PC-3 (cell line): ENCODE data around the gene GJD3. TPM values are rescaled to one million over a fixed set of nuclear protein-coding genes. Genes with fewer than 3 reads are reported as not detected.

Experiments used
- ATAC-seq: fragments of 200-7000 bp; cut with Tn5 transposase; 2 replicates; pipeline ENCODE4 v1.9.1; 2020; ENCODE audit warnings: mild to moderate bottlenecking, moderate library complexity
- BruUV-seq: library from RNA; stranded (reverse); fragments of 400-500 nt; replicated peaks from 2 replicates; lab custom pipeline; 2021; lab: Mats Ljungman, UMichigan
- CTCF ChIA-PET: fragments of 300-600 bp; sonication (Branson Sonifier 250); formaldehyde crosslinking; loops from one replicate; lab custom pipeline; 2022; ENCODE audit warnings: antibody characterized with exemption; lab: Charles Lee
- POLR2A ChIA-PET: fragments of 300-600 bp; sonication (Branson Sonifier 250); formaldehyde crosslinking; loops from one replicate; lab custom pipeline; 2022; ENCODE audit warnings: antibody characterized with exemption; ENCODE audit not compliant: unreplicated experiment; lab: Charles Lee
- DNase-seq: peaks from one replicate; pipeline ENCODE4 v3.0.0-alpha.2; 2015
- H2AFZ ChIP-seq: fragments of 300-600 bp; sonication (generic); 2 replicates; pipeline ENCODE4 v1.6.0; 2016; ENCODE audit warnings: antibody characterized with exemption, low read length
- H3F3A ChIP-seq: fragments of 300-600 bp; sonication (generic); one replicate; pipeline ENCODE4 v1.6.0; 2017; ENCODE audit warnings: antibody characterized with exemption, low read length, control low read depth, mild to moderate bottlenecking; ENCODE audit not compliant: unreplicated experiment
- H3K27ac ChIP-seq: fragments of 300-600 bp; sonication (generic); 2 replicates; pipeline ENCODE4 v1.5.1; 2016; ENCODE audit warnings: mild to moderate bottlenecking, low read length
- H3K27me3 ChIP-seq: fragments of 300-600 bp; sonication (generic); 2 replicates; pipeline ENCODE4 v1.6.1; 2016; ENCODE audit warnings: low read length, mixed read lengths
- H3K36me3 ChIP-seq: fragments of 300-600 bp; sonication (generic); 2 replicates; pipeline ENCODE4 v1.6.1; 2016; ENCODE audit warnings: low read depth, mixed run types, low read length, mixed read lengths
- H3K4me1 ChIP-seq: fragments of 300-600 bp; sonication (generic); 2 replicates; pipeline ENCODE4 v1.5.1; 2016; ENCODE audit warnings: low read length; ENCODE audit not compliant: insufficient read depth
- H3K4me2 ChIP-seq: fragments of 300-600 bp; sonication (generic); 2 replicates; pipeline ENCODE4 v1.6.0; 2016; ENCODE audit warnings: low read length
- H3K4me3 ChIP-seq: fragments of 300-600 bp; sonication (generic); 2 replicates; pipeline ENCODE4 v1.5.1; 2016; ENCODE audit warnings: mild to moderate bottlenecking, low read length, mixed read lengths
- H3K79me2 ChIP-seq: fragments of 300-600 bp; sonication (generic); 2 replicates; pipeline ENCODE4 v1.6.1; 2017; ENCODE audit warnings: low read length, mixed read lengths
- H3K9ac ChIP-seq: fragments of 300-600 bp; sonication (generic); 2 replicates; pipeline ENCODE4 v1.6.0; 2016; ENCODE audit warnings: mild to moderate bottlenecking, low read length
- H3K9me2 ChIP-seq: fragments of 300-600 bp; sonication (generic); replicated peaks from 2 replicates; pipeline ENCODE4 v1.6.1; 2016; ENCODE audit warnings: mixed run types, low read length, mixed read lengths
- H3K9me3 ChIP-seq: fragments of 300-600 bp; sonication (generic); 2 replicates; pipeline ENCODE4 v1.6.1; 2016; ENCODE audit warnings: low read length, mixed read lengths
- H4K20me1 ChIP-seq: fragments of 300-600 bp; sonication (generic); 2 replicates; pipeline ENCODE4 v1.6.1; 2016; ENCODE audit warnings: low read length, mixed read lengths
- CTCF ChIP-seq: fragments of 300-600 bp; sonication (generic); conservative IDR thresholded peaks from 2 replicates; pipeline ENCODE4 v1.5.1; 2017; ENCODE audit warnings: antibody characterized with exemption, low read depth, mild to moderate bottlenecking, low read length
- EZH2 ChIP-seq: fragments of 300-600 bp; sonication (generic); IDR thresholded peaks from one replicate; pipeline ENCODE4 v1.6.1; 2017; ENCODE audit warnings: antibody characterized with exemption, mild to moderate bottlenecking, low read length; ENCODE audit not compliant: unreplicated experiment
- EZH2phosphoT487 ChIP-seq: fragments of 300-600 bp; sonication (generic); IDR thresholded peaks from 2 replicates; pipeline ENCODE4 v1.6.1; 2018; ENCODE audit warnings: mild to moderate bottlenecking, antibody characterized with exemption, low read length, borderline replicate concordance
- intact Hi-C: fragments of 100-400 bp; cut with micrococcal nuclease; formaldehyde crosslinking; loops from 2 replicates; pipeline ENCODE4 v1.9.0; 2023
- total RNA-seq: library from RNA; depleted of rRNA; stranded (reverse); fragments of >200 nt; gene quantifications from 2 replicates; pipeline ENCODE4 v1.2.3, GENCODE V29; 2014

GJD3 gene
- total RNA-seq, 1 experiment from 2014 or later: not detected

GRCh38 chr17:40315206-40315605 lies 49.3 kb downstream of the GJD3 start:
- H3K27me3 ChIP-seq: no peaks in the 10 kb centered on the region
- intact Hi-C loops: no loop called here
- ChIA-PET POLR2A (no interaction called here), CTCF (no interaction called here)
- H2AFZ ChIP-seq: no peak overlapping the region
- no peak overlapping the region for H3K4me3 ChIP-seq
- TF ChIP-seq EZH2 (no peak), EZH2phosphoT487 (no peak), CTCF (no peak)
- BruUV-seq: no TSS peak
- no peaks in the 10 kb centered on the region for H3F3A ChIP-seq
- no peaks in the 10 kb centered on the region for H3K9me3 ChIP-seq
- H3K79me2 ChIP-seq: peaks cover 25% of the 10 kb centered on the region
- peaks cover 7% of the 10 kb centered on the region; the same call in 1 of the 2 replicates for H4K20me1 ChIP-seq
- H3K36me3 ChIP-seq: no peaks in the 10 kb centered on the region
- H3K9ac ChIP-seq: no peak overlapping the region
- no peak for ATAC-seq
- no peak for DNase-seq
- H3K27ac ChIP-seq: peak overlapping the region; percentile 83
- peak overlapping the region; percentile 93; the same call in 1 of the 2 replicates for H3K4me2 ChIP-seq
- peaks cover 76% of the 10 kb centered on the region for H3K4me1 ChIP-seq
- no peaks in the 10 kb centered on the region for H3K9me2 ChIP-seq

GRCh38 chr17:40314584-40314956 lies 50.0 kb downstream of the GJD3 start:
- peaks cover 18% of the 10 kb centered on the region for H3K79me2 ChIP-seq
- H3K27ac ChIP-seq: peak overlapping the region; percentile 68
- no peaks in the 10 kb centered on the region for H3K27me3 ChIP-seq
- peaks cover 3% of the 10 kb centered on the region; the same call in 1 of the 2 replicates for H4K20me1 ChIP-seq
- no peak overlapping the region for H3K9ac ChIP-seq
- peaks cover 77% of the 10 kb centered on the region for H3K4me1 ChIP-seq
- no peak overlapping the region for H3K4me3 ChIP-seq
- DNase-seq (peak; percentile 98), ATAC-seq (peak; percentile 48)
- H3K4me2 ChIP-seq: peak overlapping the region; percentile 72
- H2AFZ ChIP-seq: no peak overlapping the region
- POLR2A ChIA-PET: interaction anchor here (0.6 kb wide), 1 partner anchor 48 kb away, joined by 3 read pairs; no protein-coding TSS in a partner anchor
- intact Hi-C loops: no loop called here
- CTCF ChIA-PET: no interaction called here
- no TSS peak for BruUV-seq
- H3K9me2 ChIP-seq: no peaks in the 10 kb centered on the region
- TF ChIP-seq EZH2phosphoT487 (no peak), CTCF (0 out of 2 replicates have a peak, but pooled peaks have one; percentile 24)
- H3F3A ChIP-seq: no peaks in the 10 kb centered on the region
- no peaks in the 10 kb centered on the region for H3K9me3 ChIP-seq
- no peaks in the 10 kb centered on the region for H3K36me3 ChIP-seq

- Histone ChIP-seq H3K9me3 (no peaks in the 10 kb centered on the region), H2AFZ (no peak overlapping the region), H3K9ac (no peak overlapping the region), H3K79me2 (peaks cover 12% of the 10 kb centered on the region), H3F3A (no peaks in the 10 kb centered on the region), H3K27me3 (no peaks in the 10 kb centered on the region), H3K4me2 (peak overlapping the region; percentile 72), H3K4me1 (peaks cover 81% of the 10 kb centered on the region), H3K4me3 (no peak overlapping the region), H3K27ac (peak overlapping the region; percentile 68), H4K20me1 (peaks cover 3% of the 10 kb centered on the region; the same call in 1 of the 2 replicates), H3K9me2 (no peaks in the 10 kb centered on the region), H3K36me3 (no peaks in the 10 kb centered on the region)
- no TSS peak for BruUV-seq
- TF ChIP-seq EZH2phosphoT487: no peak
- no peak for TF ChIP-seq CTCF
- TF ChIP-seq EZH2: no peak
- peak; percentile 4 for ATAC-seq
- ChIA-PET CTCF (no interaction called here), POLR2A (interaction anchor here (0.6 kb wide), 1 partner anchor 48 kb away, joined by 3 read pairs; no protein-coding TSS in a partner anchor)
- intact Hi-C loops: no loop called here
- DNase-seq: peak; percentile 53
Observed at GRCh38 chr17:40313668-40314583, 50.6 kb downstream of the GJD3 start.
